ENCODE measurements around the gene MICALL1. TPM values are rescaled to one million over a fixed set of nuclear protein-coding genes. Genes with fewer than 3 reads are reported as not detected.

The MICALL1 gene
- total RNA-seq, 1 donor from 2014 or later: 43.9 TPM

DNA sequence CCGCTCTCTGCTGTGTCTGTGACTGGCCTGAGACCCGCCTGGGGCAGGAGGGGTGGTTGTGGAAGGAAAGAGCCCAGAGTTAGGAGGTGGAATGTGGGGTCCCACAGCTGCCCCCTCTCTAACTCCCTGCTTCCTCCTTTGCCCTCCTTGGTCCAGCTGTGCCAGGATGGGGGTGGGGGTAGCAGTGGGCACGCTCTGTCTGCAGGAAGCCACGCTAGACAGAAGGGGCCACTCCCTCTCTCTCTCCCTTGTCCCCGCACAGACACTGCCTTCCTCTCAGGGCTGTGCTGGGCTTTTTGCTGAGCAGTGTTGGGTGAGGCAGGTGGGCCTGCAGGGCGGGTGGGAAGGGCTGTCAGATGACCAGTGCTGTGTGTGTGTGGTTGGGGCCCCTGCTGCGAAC is 80.3 kb downstream of the MICALL1 start:
- TF ChIP-seq, protein P1, sequence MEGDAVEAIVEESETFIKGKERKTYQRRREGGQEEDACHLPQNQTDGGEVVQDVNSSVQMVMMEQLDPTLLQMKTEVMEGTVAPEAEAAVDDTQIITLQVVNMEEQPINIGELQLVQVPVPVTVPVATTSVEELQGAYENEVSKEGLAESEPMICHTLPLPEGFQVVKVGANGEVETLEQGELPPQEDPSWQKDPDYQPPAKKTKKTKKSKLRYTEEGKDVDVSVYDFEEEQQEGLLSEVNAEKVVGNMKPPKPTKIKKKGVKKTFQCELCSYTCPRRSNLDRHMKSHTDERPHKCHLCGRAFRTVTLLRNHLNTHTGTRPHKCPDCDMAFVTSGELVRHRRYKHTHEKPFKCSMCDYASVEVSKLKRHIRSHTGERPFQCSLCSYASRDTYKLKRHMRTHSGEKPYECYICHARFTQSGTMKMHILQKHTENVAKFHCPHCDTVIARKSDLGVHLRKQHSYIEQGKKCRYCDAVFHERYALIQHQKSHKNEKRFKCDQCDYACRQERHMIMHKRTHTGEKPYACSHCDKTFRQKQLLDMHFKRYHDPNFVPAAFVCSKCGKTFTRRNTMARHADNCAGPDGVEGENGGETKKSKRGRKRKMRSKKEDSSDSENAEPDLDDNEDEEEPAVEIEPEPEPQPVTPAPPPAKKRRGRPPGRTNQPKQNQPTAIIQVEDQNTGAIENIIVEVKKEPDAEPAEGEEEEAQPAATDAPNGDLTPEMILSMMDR (IDR thresholded peaks at IDR 0.05): no peak
- DNase-seq (ENCODE audit: low spot score in 2 of 2): no peak
- intact Hi-C loops (cut with DNase I): no loop called here
- Histone ChIP-seq H3K27ac (no peak overlapping the region), H3K27me3 (no peaks in the 10 kb centered on the region), H3K4me1 (no peaks in the 10 kb centered on the region), H3K9me3 (no peaks in the 10 kb centered on the region), H3K36me3 (peaks cover 0 to 3% of the 10 kb centered on the region in 2 donors), H3K4me3 (no peak overlapping the region)

- H3K4me1 ChIP-seq: no peaks in the 10 kb centered on the region
- no peak for DNase-seq (ENCODE audit: low spot score in 2 of 2)
- no peaks in the 10 kb centered on the region for H3K27me3 ChIP-seq
- no peak overlapping the region for H3K27ac ChIP-seq
- peaks cover 0 to 3% of the 10 kb centered on the region in 2 donors for H3K36me3 ChIP-seq
- TF ChIP-seq, protein P1 (IDR thresholded peaks at IDR 0.05): no peak
- H3K9me3 ChIP-seq: no peaks in the 10 kb centered on the region
- intact Hi-C loops (cut with DNase I): no loop called here
- H3K4me3 ChIP-seq: no peak overlapping the region
Measured at GRCh38 chr22:37989146-37990045, 83.3 kb downstream of the MICALL1 start.

GRCh38 chr22:37990301-37990700 is 84.2 kb downstream of the MICALL1 start:
- Histone ChIP-seq H3K9me3 (no peaks in the 10 kb centered on the region), H3K27ac (no peak overlapping the region), H3K4me1 (no peaks in the 10 kb centered on the region), H3K4me3 (no peak overlapping the region), H3K27me3 (no peaks in the 10 kb centered on the region), H3K36me3 (peaks cover 0 to 3% of the 10 kb centered on the region in 2 donors)
- intact Hi-C loops (cut with DNase I): no loop called here
- TF ChIP-seq, protein P1 (IDR thresholded peaks at IDR 0.05): no peak
- DNase-seq (ENCODE audit: low spot score in 2 of 2): no peak

- Histone ChIP-seq H3K36me3 (peaks cover 0 to 3% of the 10 kb centered on the region in 2 donors), H3K27ac (no peak overlapping the region), H3K9me3 (no peaks in the 10 kb centered on the region), H3K4me1 (no peaks in the 10 kb centered on the region), H3K27me3 (no peaks in the 10 kb centered on the region), H3K4me3 (no peak overlapping the region)
- TF ChIP-seq, protein P1 (IDR thresholded peaks at IDR 0.05): no peak
- intact Hi-C loops (cut with DNase I): no loop called here
- DNase-seq (ENCODE audit: low spot score in 2 of 2): no peak
Measured at GRCh38 chr22:37990862-37991261, 84.8 kb downstream of the MICALL1 start.

GRCh38 chr22:37991731-37992442 is 85.8 kb downstream of the MICALL1 start:
- Histone ChIP-seq H3K9me3 (no peaks in the 10 kb centered on the region), H3K27ac (no peak overlapping the region), H3K4me3 (no peak overlapping the region), H3K4me1 (no peaks in the 10 kb centered on the region), H3K36me3 (peaks cover 0 to 2% of the 10 kb centered on the region in 2 donors), H3K27me3 (no peaks in the 10 kb centered on the region)
- DNase-seq (ENCODE audit: low spot score in 2 of 2): no peak
- TF ChIP-seq, protein P1 (IDR thresholded peaks at IDR 0.05): no peak
- intact Hi-C loops (cut with DNase I): no loop called here

Other genes starting within 250 kb of the MICALL1 start
- 10.6 TPM for gene PDXP, start 247.6 kb upstream of the MICALL1 start, total RNA-seq
- 2,009 TPM for gene LGALS1, start 230.7 kb upstream of the MICALL1 start, total RNA-seq
- 4.0 TPM for gene NOL12, start 220.0 kb upstream of the MICALL1 start, total RNA-seq
- gene TRIOBP, start 209.2 kb upstream of the MICALL1 start, total RNA-seq: 253 TPM
- gene GCAT, start 98.4 kb upstream of the MICALL1 start, total RNA-seq: 4.5 TPM
- not detected for gene GALR3, start 82.9 kb upstream of the MICALL1 start, total RNA-seq
- gene ANKRD54, start 62.0 kb upstream of the MICALL1 start, total RNA-seq: 61.8 TPM
- 256 TPM for gene EIF3L, start 56.9 kb upstream of the MICALL1 start, total RNA-seq
- gene C22orf23, start 47.3 kb downstream of the MICALL1 start, total RNA-seq: not detected
- 204 TPM for gene POLR2F, start 47.4 kb downstream of the MICALL1 start, total RNA-seq
- 23.0 TPM for gene SOX10, start 78.3 kb downstream of the MICALL1 start, total RNA-seq
- 88.1 TPM for gene PICK1, start 151.1 kb downstream of the MICALL1 start, total RNA-seq
- gene SLC16A8, start 177.9 kb downstream of the MICALL1 start, total RNA-seq: not detected
- not detected for gene BAIAP2L2, start 204.4 kb downstream of the MICALL1 start, total RNA-seq

Measured in ascending aorta (tissue), 2 donors.